ENCODE results near the gene SLAIN1.

SLAIN1 gene

GRCh38 chr13:77752512-77753069 is 55.1 kb downstream of the SLAIN1 start:
- no peak for DNase-seq

- DNase-seq, result no peak
These were observed 63.4 kb downstream of the SLAIN1 start for GRCh38 chr13:77760893-77761292.

- no peak for DNase-seq
These were observed 69.9 kb downstream of the SLAIN1 start for GRCh38 chr13:77767413-77767812.

- no peak for DNase-seq
These were observed 76.7 kb downstream of the SLAIN1 start for GRCh38 chr13:77774181-77774580.

- no peak for DNase-seq
These were observed 79.2 kb downstream of the SLAIN1 start for GRCh38 chr13:77776704-77777103.

GRCh38 chr13:77779552-77780272 is 82.2 kb downstream of the SLAIN1 start:
- DNase-seq, result no peak

GRCh38 chr13:77781808-77782207 is 84.3 kb downstream of the SLAIN1 start:
- no peak for DNase-seq

GRCh38 chr13:77784515-77784914 is 87.0 kb downstream of the SLAIN1 start:
- no peak for DNase-seq

- DNase-seq, result no peak
These were observed 89.3 kb downstream of the SLAIN1 start for GRCh38 chr13:77786695-77787287.

GRCh38 chr13:77789376-77789775 is 91.9 kb downstream of the SLAIN1 start:
- DNase-seq, result no peak

- DNase-seq, result no peak
These were observed 102.7 kb downstream of the SLAIN1 start for GRCh38 chr13:77800219-77800618.

- no peak for DNase-seq
These were observed 109.0 kb downstream of the SLAIN1 start for GRCh38 chr13:77806518-77806917.

GRCh38 chr13:77807431-77808135 is 110.1 kb downstream of the SLAIN1 start:
- DNase-seq, result no peak

GRCh38 chr13:77810430-77810829 is 112.9 kb downstream of the SLAIN1 start:
- no peak for DNase-seq

GRCh38 chr13:77810878-77811277 is 113.4 kb downstream of the SLAIN1 start:
- no peak for DNase-seq

- DNase-seq, result no peak
These were observed 113.9 kb downstream of the SLAIN1 start for GRCh38 chr13:77811381-77811780.

- DNase-seq, result no peak
These were observed 114.5 kb downstream of the SLAIN1 start for GRCh38 chr13:77811981-77812380.

All from activated effector memory CD4-positive, alpha-beta T cell treated with Interleukin-2 at 50 U/mL for 16 hours (primary cell).